Activated CD4-positive, CD25-positive, alpha-beta regulatory T cell treated with anti-CD3 and anti-CD28 coated beads, Interleukin-2, amount 50 U/mL, for 24 hours (primary cell): Measurements from ENCODE around the gene KDM4C.

Source experiments
- ATAC-seq, 2 donors: fragments of 150-1000 bp; cut with Tn5 transposase; one replicate each; pipeline ENCODE4 v1.10.0; 2021; ENCODE audit warnings: mild to moderate bottlenecking in 1 of 2, moderate library complexity in 1 of 2

The KDM4C gene

DNA sequence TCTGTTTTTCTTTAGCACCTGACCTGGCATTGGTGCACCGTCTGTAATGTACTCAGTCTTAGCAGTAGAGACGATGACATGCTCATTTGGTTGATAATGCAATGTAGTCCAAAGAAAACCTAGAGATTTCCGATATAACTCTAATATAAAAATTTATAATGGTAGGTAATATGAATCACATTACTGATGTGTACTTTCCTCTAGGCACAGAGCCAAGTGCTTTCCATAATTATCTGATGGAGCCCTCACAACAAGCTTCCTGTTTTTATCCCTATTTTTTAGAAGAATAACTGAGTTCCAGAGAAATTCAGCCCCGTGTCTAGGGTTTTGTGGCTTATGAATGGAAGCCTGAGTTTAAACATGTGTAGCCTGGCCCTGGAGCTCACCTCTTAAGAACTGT is 53.7 kb downstream of the KDM4C start:
- ATAC-seq, result no peak

DNA sequence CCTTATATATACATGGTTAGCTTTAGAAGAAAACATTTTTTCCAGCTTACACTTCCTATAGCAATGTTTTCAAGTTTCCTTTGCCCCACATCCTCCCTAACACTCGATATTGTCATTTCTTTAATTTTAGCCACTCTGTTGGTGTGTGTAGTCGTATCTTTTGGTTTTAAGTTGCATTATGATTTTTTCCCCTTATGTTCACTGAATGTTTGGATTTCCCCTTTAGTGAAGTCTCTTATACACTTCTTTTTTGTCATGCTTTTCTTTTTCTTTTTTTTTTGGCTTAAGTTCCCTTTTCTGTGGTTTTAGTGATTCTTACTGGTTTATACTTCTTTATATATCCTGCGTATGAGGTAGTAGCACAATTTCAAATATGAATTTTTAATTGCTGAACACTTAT is 58.8 kb downstream of the KDM4C start:
- no peak for ATAC-seq

DNA sequence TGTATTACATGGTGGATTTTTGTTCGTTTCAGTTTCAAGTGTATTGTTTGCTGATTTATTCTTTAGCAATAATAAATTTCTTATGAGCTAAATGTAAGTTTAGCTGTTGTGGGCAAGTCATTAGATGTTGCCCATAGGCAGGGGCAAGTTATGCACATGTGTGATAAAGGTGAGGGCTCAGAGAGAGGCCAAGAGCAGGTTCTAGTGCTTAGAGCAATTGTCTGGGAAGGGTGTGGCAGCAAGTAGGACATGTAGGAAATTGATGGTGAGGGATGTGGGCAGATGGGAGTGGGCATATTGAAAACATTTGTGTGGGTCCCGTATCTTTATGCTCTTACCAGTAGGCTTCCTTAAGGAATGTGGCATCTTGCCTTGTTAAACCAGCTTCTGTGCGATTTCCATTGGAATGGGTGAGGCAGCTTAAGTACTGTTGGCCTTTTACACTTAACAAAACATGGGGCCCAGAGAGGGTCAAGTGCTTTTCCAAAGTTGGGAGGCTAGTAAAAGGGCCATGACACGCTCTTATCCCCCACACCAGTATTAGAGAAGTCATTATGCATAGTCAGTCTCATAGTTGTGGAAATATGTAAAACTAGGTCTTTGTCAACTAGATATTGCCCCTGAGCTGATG is 60.6 kb downstream of the KDM4C start:
- ATAC-seq, result no peak

DNA sequence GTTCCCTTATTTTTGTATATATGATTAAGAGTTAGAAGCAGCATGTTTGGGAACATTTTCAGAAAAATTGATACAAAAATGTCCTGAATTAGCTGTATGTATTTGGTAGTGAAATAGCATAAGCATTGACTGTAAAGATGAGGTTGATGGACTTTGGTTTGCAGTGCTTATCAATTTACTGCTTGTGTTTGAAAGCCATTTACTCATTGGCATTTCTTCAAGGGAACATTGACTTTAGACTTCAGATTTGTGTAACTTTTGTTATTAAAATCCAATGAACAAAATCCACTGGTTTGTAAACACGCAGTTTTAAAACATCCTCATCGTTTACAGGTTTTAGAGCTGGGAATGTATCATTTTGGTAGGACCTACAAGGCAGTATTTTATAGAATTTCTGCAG is 61.3 kb downstream of the KDM4C start:
- no peak for ATAC-seq

DNA sequence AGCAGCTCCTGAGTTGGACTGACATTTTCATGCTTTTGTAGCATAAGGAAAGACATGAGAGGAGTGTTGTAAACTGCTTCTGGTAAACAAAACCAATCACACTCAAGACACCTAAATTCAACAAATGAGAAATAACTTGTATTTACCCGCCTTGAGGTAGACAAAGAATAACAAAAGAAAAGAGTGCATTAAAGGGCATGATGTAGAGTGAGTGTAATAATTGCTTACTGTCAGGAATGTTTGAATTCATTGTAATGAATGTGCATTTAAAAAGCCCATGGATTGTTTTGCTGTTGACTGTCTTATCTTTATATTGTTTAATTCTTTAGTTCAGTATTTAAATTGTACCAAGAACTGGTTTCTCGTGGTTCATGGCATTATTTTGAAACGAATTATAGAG is 61.8 kb downstream of the KDM4C start:
- no peak for ATAC-seq

DNA sequence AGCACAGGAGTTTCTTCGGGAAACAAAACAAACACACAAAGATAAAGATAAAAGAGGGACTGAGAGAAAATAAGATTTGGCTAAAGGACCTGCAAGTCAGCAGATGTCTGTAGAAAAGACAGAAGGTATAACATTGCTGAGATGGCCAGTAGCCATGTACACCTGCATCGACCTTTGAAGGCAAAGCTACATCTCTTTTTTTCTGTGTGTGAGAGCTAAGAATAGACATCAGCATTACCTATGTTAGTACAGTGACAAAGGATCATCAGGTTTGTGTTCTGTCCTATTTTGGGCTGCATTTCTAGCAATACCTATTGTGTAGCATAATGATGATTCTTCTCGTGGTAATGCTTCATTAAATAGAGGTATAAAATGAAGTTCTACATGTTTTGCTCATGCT is 64.9 kb downstream of the KDM4C start:
- ATAC-seq, result no peak

DNA sequence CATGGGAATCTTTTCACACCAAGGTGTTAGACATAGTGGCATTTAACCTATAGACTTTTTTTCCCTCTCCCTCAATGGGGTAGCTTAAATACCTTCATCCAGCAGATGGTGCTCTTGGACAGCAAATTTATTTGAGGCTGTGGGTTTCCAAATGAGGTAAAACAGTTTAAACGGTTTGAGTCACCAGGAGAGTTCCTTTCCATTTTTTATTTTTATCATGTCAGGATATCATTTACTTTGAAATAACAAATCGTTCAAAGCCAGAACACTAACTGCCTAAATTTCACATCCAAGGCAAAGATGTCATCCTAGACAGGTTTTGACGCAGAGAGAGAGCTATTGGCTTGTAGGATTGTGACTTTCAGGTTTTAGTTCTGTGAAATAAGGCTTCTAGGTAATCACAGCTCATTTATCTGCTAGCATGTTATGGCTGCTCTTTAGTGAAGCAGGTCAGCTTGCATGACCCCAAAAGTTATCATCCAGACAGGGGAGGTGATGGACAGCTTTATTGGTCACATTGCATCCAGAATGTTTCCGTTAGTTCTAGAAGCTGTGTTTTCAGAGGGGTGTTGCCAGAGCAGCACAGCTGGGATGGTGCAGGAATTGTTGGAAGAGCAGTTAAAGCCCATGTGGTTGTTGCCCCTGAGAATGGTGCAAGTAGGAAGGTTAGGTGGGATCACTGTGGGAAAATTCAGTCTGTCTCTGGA is 69.8 kb downstream of the KDM4C start:
- ATAC-seq, result peak in 1 of 2 donors; percentile 49

DNA sequence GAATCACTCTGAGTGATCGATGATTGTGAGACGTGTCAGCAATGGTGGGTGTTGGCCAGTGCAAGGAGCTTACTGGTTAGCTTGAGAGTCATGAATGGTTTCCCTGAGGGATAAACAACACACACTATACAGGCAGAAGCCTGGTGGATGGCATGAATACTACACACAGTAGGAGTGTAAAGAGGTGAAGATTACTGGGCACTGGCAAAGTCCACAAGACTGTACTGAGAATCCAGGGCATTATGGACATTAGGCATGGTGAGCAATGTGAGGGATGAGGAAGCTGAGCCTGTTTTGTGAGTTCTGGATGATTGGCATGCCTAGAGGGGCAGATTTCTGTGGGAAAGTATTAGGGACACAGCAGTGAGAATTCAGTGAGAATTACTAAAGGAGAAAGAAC is 71.3 kb downstream of the KDM4C start:
- no peak for ATAC-seq

DNA sequence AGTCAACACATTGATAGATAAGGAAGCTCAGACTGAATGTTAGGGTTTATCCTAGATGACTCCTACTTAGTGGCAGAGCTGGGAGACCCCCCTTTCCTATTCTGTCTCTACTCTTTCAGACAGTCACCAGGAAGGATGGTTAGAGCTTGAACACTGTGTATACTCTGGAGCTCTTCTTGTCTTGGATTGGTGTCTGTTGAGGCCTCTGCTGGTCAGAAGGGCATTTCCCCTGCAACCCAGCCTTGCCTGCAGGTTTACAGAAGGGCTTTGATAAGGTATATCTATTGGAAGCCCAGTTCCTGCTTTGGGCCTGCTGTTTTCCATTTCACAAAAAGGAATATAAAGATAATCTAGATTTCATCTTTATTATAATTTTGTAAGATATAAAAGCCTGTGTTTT is 71.8 kb downstream of the KDM4C start:
- no peak for ATAC-seq

DNA sequence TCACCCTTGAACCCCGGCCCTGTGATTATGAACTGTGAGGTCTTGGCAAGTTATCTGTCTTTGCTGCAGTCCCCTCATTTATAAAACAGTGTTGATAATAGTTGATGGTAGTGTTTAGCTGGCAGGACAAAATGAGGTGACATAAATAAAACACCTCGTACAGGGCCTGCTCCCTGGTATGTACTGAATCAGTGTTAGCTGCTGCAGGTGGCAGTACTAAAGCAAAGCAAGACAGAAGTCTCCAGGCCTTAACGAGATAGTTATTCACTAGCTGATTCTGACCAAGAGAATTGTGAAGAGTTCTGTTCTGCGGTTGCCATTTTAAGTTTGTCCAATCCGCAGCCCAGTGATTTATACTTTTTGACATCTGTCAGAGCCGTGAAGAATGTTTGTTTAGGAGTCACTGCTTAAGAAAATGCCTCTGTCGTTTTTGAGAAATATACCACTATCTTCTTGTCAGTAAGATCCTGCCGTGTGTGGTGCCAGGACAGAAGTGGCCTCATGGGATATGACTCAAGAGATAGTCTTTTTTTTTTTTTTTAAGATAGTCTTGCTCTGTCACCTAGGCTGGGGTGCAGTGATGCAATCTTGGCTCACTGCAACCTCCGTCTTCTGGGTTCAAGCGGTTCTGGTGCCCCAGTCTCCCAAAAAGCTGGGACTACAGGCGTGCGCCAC is 75.9 kb downstream of the KDM4C start:
- ATAC-seq, result no peak

DNA sequence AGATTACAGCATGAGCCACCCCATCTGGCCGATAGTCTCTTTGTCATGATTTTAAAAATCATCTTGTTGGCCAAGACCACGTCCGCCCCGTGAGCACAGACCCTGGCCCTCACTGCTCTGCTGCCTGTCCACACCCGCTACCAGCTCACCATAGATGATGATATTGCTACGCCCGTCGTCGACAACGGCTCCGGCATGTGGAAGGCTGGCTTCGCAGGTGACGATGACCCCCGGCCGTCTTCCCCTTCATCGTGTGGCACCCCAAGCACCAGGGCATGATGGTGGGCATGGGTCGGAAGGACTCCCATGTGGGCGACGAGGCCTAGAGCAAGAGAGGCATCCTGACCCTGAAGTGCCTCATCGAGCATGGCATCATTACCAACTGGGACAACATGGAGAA is 76.5 kb downstream of the KDM4C start:
- no peak for ATAC-seq

DNA sequence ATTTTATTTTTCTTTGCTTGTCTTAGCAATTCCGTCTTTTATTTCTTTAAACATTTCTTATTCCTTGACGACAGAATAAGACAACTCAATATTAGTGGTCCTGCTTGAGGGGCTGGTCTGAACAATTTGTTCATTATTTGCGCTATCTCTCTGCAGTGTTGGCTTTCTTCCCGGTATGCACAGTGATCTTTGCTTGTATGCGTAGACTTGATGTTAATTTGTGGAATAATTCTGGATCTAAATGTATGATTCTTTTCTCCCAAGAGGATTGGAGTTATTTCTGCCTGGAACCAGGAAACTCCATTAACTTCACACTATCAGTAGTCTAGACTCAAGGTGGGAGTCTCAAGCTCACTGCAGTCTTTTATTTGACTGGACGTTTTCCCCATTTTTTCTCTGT is 80.4 kb downstream of the KDM4C start:
- ATAC-seq, result no peak

DNA sequence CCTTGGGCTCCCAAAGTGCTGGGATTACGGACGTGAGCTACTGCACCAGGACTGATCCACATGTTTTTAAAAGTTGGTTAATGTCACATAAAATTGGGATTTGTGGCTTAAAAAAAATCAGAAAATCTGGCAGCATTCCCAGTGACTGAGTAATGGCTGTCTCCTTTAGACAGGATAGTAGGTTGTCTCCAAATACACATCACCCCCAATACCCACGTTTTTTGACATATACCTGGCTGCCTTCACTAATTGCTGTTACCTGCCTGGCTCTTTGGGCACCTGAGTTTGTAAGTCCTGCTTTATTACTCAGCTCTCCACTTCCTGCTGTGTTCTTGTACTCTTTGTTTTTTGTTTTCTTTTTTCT is 84.8 kb downstream of the KDM4C start:
- ATAC-seq, result no peak

DNA sequence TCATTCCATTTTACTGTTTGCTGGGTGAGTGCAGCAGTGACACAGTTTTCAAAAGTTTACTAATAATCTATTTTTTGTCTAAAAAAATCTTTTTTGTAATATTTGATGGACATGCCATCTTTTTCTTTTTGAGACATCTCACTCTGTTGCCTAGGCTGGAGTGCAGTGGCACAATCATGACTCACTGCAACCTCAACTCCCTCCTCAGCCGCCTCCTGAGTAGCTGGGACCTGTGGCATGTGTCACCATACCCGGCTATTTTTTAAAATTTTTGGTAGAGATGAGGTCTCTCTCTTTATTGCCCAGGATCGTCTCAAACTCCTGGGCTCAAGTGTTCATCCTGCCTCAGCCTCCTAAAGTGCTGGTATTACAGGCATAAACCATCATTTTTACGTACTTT is 86.0 kb downstream of the KDM4C start:
- ATAC-seq, result no peak

DNA sequence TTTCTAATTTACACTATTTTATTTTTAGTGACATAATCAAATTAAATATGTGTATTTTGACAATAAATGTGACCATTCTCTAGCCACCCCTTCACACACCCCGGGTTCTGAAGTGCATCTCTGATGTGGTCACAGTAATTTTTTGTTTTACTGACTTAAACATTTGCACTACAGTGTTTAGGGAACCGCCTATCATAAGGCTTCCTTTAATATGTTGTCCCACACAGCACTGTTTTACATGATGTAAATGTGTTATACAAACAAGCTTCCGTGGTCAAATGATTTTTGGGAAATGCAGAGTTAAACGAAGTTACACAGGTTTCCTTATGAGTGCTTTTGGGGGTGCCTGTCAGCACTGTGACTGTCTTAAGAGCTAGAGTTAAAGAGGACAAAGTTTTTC is 86.5 kb downstream of the KDM4C start:
- ATAC-seq, result no peak

DNA sequence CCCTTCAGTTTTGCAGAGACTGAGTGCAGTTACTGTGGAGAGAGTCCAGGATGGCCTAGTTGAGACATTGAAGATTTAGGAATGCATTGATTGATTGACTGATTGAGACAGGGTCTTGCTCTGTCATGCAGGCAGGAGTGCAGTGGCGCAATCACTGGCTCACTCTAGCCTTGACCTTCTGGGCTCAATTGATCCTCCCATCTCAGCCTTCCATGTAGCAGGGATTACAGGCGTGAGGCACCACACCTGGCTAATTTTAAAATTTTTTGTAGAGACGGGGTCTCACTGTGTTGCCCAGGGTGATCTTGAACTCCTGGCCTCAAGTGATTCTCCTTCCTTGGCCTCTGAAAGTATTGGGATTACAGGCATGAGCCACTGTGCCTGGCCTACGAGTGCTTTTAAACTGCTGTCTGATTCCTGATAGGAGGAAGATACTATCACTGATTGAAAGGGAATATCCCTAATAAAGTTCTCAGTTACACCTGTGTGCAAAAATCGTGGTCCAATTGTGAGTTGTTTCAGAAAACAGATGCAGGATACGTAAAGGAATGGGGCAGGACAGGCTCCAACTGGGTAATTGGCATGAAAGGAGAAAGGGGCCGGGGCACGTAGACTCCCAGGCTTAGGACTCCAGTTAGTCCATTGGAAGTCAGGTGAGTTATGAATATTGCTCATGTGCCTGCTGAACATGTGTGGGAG is 87.5 kb downstream of the KDM4C start:
- ATAC-seq, result no peak

DNA sequence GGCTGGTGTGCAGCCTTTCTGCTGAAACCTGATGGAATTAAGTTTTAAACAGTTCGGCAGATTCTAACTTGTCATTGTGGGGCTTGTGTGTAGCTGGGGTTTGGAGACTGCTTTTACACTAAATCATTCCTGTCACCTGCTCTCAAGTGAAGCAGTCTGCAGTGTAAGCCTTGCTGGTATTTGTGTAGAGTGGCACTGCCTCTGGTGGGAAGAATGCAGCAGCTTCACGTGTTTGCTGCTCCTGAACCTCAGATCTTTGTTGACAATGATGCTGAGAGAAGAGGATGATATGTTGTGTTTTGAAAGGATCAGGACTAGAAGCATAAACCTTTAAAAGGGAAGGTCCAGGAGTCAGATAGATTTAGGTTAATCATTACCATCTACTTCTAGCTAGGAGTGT is 88.1 kb downstream of the KDM4C start:
- ATAC-seq, result no peak

DNA sequence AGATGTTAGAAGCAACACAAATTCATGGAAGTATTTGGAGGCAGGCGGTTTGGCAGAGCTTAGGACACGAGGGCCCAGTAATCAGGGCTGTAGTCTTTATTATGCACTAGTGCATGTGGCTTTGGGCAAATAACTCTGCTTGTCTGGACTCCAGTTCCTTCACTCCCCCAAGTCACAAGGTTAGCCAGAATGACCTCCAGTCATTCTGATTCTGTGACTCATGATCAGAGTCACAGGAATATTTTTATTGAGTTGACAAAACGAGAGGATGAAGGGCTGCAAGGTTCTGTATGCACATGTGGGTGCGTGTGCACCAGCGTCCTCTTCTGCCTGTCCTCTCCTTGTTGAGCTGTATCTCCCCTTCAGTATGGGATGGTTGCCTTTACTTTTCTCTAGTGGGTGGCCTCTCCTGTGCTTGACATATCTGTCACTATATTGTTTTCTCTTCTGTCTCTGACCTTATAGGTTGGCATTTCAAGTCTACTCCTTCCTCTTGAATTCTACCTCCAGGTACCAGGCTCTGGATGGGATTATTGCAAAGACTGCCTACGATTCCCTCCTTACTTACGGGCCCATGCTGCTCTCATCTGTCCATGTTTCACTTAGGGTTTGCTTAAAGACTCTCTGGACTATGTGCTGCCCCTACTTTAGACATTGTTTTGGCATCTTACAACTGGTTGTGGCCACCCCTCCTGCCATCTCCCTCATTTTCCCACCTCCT is 94.6 kb downstream of the KDM4C start:
- ATAC-seq, result no peak

DNA sequence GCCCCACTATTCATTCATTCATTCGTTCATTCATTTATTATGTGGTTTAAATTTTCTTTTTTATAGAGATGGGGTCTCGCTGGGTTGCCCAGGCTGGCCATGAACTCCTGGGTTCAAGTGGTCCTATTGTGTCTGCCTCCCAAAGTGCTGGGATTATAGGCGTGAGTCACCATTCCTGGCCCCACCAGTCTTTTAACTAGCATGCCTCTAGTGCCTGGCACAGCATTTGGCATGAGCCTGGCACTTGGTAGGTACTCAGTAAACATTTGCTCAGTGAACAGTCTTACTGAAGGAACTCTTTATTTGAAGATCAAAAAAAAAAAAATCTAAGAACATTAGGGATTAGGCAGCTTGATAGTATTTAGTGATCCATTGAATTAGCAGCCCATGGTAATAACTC is 98.1 kb downstream of the KDM4C start:
- ATAC-seq, result no peak

DNA sequence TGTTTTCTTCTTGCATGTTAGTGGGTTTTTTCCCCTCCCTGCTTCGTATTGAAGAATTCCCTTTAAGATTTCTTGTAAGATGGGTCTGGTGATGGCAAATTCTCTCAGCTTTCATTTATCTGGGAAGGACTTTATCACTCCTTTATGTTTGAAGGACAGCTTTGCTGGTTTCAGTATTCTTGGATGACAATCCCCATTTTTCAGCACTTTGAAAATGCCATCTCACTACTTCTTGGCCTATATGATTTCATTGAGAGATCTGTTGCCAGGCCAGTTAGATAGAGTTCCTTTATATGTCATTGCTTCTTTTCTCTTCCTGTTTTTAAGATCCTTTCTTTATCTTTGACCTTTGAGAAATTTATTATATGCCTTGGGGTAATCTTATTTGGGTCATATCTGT is 106.3 kb downstream of the KDM4C start:
- ATAC-seq, result no peak

DNA sequence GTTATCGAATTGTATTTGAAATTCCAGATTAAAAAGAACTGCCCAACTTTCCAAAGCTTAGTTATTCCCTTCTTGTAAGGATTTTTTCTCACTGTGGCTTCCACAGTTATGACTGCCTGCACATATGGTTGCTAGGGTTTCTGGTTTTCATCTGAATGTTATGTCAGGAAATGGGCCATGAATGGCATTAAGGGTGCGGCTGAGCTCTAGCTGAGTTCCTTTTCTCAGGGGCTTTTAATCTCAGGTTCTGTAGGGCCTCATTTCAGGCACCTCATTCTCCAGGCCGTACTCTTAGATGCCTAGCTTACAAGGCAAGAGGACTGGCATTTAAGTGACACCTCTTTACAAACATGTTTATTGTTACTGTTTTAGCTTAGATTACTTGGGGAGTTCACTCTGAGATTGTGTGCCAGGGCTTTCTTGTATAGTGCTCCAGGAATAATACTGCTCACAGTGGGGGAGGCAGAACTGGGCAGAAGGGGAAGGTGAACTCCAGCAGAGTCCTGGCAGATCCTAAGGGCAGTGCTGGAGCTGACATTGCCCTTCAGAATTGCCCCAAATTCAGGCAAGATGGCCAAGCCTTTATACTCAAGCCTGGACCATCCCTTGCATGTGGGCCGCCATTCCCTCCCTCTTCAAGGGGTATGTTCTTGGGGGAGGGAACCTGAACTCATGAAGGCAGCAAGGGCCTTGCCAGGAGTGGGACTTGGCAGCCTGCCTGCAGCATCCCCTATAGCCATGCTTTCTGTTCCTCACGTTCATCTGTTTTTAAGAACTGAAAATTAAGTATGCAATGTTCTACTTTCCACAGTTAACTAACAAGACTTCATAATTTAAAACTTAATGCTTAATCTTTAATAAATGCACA is 111.5 kb downstream of the KDM4C start:
- no peak for ATAC-seq

DNA sequence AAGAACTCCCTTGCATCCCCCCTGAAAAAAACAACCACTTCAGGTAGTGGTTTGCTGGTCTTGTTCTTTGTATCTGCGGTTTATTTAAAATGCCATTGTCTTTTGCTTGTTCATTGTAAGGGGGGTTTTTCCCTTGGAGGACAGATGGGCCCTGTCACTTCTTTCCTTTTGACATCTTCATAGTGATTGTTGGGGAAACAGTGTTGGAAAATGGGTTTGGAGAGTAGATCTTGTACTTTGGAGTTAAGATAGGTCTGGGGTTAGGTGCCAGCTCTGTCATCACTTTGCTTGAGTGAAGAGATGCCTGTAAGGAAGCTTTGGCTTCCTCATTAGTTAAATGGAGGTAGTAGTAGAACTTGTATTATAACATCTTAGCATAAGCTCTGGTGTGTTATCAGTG is 112.4 kb downstream of the KDM4C start:
- no peak for ATAC-seq
